Measurements from ENCODE around the gene DLL1. TPM values are rescaled to one million over a fixed set of nuclear protein-coding genes. Genes with fewer than 3 reads are reported as not detected.

Gene DLL1
- total RNA-seq, 1 donor from 2014 or later = 59.8 TPM

DNA sequence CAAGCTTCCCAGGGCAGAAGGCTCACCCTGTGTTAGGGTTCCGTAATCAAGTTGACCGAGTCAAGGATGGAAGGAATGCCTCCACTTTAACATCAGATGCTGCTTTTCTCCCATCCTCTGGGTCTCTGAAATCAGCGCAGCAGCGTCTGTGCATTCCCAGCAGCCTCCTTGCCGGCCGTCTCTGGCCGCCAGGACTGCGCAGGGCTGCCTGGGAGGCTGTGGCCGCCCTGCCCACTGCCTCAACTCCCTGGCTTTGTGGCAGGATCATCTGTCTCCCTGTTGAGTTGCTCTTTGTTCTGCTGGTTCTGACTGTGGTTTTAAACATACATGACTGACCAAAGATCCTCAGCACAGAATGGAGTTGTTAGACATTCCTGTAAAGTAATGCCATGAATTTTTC lies 56.5 kb downstream of the DLL1 start:
- no peaks in the 10 kb centered on the region for H3K36me3 Mint-ChIP-seq (ENCODE audit: low read depth)
- H3K27ac Mint-ChIP-seq (ENCODE audit: unreplicated experiment) = no peak overlapping the region
- no peaks in the 10 kb centered on the region for H3K9me3 Mint-ChIP-seq
- H3K4me3 Mint-ChIP-seq = no peak overlapping the region
- no peak for TF ChIP-seq CTCF (conservative IDR thresholded peaks at IDR 0.05)
- DNase-seq (ENCODE audit: low read depth, low spot score) = no peak
- H3K27me3 Mint-ChIP-seq (ENCODE audit: low read depth) = no peaks in the 10 kb centered on the region
- peaks cover 35% of the 10 kb centered on the region for H3K4me1 Mint-ChIP-seq

DNA sequence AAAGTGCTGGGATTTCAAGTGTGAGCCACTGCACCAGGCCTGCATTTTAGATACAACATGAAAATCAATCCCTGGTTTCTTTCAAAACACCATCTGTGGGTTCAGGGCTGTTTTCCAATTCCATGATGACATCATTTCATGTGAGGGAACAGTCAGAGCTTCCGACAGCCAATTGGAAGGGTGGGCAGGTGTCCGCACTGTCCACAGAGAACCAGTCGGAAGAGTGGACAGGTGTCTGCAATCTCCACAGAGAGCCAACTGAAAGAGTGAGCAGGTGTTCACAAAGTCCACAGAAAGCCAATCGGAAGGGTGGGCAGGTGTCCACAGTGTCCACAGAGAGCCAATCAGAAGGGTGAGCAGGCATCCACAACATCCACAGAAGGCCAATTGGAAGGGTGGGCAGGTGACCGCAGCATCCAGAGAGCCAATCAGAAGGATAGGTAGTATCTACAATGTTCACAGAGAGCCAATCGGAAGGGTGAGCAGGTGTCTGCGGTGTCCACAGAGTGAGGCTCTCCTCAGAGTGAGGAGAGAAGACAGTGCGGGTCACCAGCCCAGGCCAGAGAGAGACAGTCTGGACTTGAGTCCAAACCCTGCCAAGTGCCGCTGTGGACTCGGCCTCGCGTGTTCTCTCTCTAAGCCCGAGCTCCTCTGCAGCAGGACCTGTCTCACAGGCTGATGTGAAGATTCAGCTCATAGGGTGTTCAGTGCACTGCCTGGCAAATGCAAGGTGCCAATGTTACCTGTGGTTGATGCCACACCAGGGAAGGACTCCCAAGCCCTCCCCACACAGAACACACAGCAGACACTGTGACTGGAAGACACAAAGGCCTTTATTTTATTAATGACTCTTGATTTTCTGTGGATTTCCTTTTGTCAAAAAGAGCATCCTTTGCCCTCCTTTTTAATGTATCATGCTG lies 57.3 kb downstream of the DLL1 start:
- no peak for DNase-seq (ENCODE audit: low read depth, low spot score)
- H3K4me1 Mint-ChIP-seq = peaks cover 35% of the 10 kb centered on the region
- no peak overlapping the region for H3K4me3 Mint-ChIP-seq
- H3K9me3 Mint-ChIP-seq = no peaks in the 10 kb centered on the region
- no peak for TF ChIP-seq CTCF (conservative IDR thresholded peaks at IDR 0.05)
- H3K27ac Mint-ChIP-seq (ENCODE audit: unreplicated experiment) = no peak overlapping the region
- no peaks in the 10 kb centered on the region for H3K27me3 Mint-ChIP-seq (ENCODE audit: low read depth)
- H3K36me3 Mint-ChIP-seq (ENCODE audit: low read depth) = no peaks in the 10 kb centered on the region

Small RNA genes within 50 kb of the gene (microRNA-seq; reads per million reads assigned to microRNA genes)
- gene MIR4644 = not detected

Other genes starting within 250 kb of the DLL1 start
- gene FAM120B, start 15.7 kb upstream of the DLL1 start, total RNA-seq = 33.4 and 33.7 TPM in 2 replicates

All from neural crest cell (in vitro differentiated cells).